ENCODE measurements around the gene AMT.
A peak's percentile ranks its signal among the peaks of the same experiment; 100 is the strongest.

AMT gene

GRCh38 chr3:49422379-49423248, at the start of gene AMT:
Gene AMT, minus strand, starts transcription at chr3:49422473. Its CDS starts 23 bp downstream, at chr3:49422450.
- DNase-seq = no peak

GRCh38 chr3:49470714-49471420, 48.6 kb upstream of the AMT start:
- no peak for DNase-seq

DNA sequence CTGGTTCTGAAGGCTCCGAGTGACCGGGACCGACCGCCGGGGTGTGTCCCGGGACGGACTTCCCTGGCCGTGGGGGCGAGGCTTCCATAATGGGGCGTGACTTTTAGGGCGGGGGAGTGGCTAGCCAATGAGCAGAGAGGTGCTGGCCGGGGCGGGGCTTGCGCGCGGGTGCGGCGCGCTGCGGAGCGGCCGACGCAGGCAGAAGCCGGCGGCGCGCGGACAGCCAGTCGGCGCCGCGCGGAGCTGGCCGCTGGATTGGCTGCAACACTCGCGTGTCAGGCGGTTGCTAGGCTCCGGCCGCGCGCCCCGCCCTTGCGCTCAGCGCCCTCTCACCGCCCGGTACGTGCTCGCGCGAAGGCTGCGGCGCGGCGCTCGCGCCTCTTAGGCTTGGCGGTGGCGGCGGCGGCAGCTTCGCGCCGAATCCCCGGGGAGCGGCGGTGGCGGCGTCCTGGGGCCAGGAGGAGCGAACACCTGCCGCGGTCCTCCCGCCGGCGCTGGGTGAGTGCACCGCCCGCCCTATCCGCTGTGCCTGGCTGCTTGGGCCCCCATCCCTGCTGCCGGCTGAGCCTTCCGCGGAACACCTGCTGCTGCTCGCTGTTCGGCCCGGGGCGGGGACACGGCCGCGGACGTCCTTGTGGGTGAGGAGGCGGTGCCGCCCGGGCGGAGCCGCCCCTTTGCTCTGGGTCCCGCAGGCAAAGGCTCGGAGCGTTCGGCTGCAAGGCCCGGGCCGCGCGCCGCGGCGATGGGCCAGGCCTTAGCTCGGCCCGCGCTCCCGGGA, 47.9 kb upstream of the AMT start, which contains the start of gene DAG1:
TSS of gene DAG1 (plus strand) at position 332 of the 778 bp plus-strand sequence. CDS start 40,268 bp downstream, outside the sequence.
- peak; percentile 65 for DNase-seq

DNA sequence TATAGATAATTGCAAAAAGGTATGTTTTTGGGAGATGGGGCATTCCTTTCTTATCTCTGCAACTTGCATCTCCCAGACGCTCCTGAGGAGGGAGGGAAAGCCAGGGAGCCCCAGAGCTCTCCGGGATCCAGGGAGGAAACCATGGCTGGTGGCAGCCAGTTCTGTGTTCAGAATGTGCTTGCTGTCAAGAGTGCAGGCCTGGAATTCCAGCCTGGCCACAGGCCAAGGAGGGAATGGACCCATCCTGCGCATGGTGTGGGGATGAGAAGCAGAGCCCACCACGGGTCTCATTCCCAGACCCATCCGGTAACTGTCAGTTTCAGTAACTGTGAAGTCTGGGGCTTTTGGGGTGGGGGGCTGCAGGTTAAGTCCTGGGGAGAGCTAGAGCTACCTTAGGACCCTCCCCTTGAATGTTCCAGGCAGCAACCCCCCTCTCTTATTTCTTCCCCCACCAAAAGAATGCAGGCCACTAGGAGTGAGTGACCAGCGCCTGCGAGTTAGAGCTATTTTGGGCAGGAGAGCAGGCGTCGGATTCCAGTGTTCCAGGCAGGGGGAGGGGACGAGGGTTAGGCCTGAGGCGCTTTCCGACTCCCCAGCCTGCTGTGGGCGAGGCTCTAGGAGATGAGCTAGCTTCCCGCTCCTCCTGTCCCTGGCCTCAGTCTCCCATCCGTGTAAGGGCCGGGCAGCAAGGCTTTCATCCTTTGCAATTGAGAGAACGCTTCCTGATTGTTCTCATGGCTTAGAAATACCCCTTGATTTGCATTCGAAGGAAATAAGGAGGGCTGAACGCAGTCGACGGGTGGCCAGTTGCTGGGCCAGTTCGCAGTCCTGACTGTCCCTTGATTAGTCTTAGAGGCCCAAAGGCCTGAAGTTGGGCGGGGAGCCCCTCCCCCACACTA, 47.0 kb upstream of the AMT start:
- peak; percentile 20 for DNase-seq

DNA sequence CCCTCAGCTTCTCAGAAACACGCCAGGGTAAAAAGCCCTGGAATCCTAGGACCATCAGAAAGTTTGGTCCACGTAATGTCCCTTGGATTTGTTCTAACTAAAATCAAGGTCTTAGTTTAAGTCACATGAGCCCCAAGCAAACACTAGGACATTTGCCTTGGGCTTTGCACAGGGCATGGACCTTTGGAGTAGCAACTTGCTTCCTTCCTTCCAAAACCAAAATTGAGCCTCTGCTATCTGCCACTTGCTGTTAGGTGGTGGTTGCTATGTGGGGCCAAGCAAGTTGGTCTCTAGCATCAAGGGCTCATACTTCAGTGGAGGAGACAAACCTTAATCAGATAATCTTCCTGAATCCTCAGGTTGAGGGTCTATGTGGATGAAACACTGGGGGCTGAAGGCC, 43.8 kb upstream of the AMT start:
- no peak for DNase-seq

DNA sequence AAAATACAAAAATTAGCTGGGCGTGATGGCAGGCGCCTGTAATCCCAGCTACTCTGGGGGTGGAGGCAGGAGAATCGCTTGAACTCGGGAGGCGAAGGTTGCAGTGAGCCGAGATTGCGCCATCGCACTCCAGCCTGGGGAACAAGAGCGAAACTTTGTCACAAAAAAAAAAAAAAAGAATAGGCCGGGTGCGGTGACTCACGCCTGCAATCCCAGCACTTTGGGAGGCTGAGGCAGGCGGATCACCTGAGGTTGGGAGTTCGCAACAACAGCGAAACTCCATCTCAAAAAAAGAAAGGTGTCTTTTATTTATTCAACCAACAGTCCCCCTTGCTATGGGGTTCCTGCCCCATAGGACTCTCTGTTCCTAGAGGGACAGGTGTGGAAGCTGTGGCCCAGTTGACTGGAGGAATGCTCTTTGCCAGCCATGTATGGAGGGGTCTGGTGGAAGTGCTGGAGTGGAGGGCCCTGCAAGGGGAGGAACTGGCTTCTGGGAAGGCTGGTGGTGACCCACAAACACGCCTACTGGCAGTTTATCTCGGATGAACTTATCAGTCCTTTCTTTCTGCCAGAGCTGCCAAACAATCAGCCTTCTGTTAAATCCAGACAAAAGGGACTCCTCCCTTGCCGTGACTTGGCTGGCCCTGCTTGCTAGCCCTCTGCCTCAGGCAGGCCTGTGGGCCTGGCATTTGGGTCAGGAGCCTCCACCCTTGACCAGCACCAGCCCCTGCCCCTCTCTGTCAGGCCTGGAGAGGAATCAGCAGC, 43.2 kb upstream of the AMT start:
- DNase-seq = no peak

GRCh38 chr3:49462222-49462621, 39.9 kb upstream of the AMT start:
- DNase-seq = no peak

GRCh38 chr3:49461443-49462171, 39.3 kb upstream of the AMT start:
- DNase-seq = no peak

DNA sequence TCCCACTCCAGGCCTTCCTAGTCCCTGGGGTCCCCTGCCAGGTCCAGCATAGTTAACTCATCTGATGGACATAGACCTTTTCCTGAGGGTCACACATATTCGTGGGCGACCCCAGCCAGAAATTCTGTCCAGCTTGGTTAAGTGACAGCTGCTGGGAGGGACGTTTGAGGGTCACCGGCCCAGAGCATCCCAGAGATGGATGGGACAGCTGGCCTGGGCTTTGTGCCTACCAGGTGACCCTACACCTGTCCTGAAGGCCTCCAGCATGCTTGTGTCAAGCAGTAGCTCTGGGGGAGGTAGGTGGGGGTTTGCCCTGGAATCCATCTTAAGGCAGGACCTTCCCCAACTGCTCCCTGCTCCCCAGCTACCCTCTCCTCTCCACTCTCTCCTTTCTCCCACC, 38.7 kb upstream of the AMT start:
- DNase-seq = no peak

- no peak for DNase-seq
Observed at GRCh38 chr3:49460188-49460890, 38.1 kb upstream of the AMT start.

- no peak for DNase-seq
Observed at GRCh38 chr3:49456466-49456865, 34.2 kb upstream of the AMT start.

GRCh38 chr3:49454898-49455681, 32.8 kb upstream of the AMT start:
- no peak for DNase-seq

- peak; percentile 31 for DNase-seq
Observed at GRCh38 chr3:49454458-49454857, 32.2 kb upstream of the AMT start.

GRCh38 chr3:49453621-49454020, 31.3 kb upstream of the AMT start:
- DNase-seq = no peak

DNA sequence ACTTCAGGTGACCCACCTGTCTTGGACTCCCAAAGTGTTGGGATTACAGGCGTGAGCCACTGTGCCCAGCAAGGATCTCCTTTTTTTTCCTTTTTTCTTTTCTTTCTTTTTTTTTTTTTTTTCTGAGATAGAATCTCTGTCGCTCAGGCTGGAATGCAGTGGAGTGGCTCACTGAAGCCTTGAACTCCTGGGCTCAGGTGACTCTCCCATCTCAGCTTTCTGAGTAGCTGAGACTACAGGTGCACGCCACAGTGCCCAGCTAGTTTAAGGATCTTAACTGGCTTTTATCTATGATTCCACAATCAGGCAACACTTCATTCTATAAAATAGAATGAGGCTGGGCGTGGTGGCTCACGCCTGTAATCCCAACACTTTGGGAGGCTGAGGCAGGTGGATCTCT, 23.1 kb upstream of the AMT start:
- no peak for DNase-seq

DNA sequence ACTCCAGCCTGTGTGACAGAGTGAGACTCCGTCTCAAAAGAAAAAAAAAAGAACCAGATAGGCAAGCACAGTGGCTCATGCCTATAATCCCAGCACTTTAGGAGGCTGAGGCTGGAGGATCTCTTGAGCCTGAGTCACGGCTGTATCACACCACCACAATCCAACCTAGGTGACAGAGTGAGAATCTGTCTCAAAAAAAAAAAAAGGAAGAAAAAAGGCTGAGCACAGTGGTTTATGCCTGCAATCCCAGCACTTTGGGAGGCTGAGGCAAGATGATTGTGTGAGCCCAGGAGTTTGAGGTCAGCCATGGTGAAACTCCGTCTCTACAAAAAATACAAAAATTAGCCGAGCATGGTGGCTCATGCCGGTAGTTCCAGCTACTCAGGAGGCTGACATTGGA, 12.5 kb upstream of the AMT start:
- DNase-seq = no peak

GRCh38 chr3:49428752-49429080, 6.4 kb upstream of the AMT start:
- peak; percentile 17 for DNase-seq

DNA sequence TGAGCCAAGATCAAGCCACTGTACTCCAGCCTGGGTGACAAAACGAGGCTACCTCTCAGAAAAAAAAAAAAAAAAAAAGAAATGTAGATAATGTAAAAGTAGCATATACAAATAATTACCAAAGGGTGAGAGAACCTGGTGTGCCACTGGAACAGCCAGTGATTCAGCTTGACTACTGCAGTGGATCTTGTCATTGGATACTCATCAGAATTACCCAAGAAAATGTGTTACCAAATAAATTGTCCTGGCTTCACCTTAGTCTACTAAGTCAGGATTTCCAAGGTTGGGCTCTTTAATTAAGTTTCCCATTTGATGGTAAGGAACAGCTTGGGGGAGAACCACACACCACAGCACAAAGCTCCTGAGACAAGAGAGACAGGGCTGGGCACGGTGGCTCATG, 5.3 kb upstream of the AMT start:
- no peak for DNase-seq

GRCh38 chr3:49424816-49425215, 2.5 kb upstream of the AMT start:
- DNase-seq = no peak
